Fibroblast of skin of left biceps (primary cell): Measurements from ENCODE around the gene ERC2.
A peak's percentile ranks its signal among the peaks of the same experiment; 100 is the strongest.
"Not testable (repeated sequence)": the region's sequence is repeated elsewhere in the genome, so short reads cannot be mapped to it uniquely, and the experiment has no call there.

Experiments
- DNase-seq, 2 experiments: peaks; one replicate each; pipeline ENCODE4 v3.0.0-alpha.2; 2013; ENCODE audit warnings: low read depth in 2 of 2

Gene ERC2

GRCh38 chr3:55525436-55525835, 942.8 kb downstream of the ERC2 start:
- no peak for DNase-seq

DNA sequence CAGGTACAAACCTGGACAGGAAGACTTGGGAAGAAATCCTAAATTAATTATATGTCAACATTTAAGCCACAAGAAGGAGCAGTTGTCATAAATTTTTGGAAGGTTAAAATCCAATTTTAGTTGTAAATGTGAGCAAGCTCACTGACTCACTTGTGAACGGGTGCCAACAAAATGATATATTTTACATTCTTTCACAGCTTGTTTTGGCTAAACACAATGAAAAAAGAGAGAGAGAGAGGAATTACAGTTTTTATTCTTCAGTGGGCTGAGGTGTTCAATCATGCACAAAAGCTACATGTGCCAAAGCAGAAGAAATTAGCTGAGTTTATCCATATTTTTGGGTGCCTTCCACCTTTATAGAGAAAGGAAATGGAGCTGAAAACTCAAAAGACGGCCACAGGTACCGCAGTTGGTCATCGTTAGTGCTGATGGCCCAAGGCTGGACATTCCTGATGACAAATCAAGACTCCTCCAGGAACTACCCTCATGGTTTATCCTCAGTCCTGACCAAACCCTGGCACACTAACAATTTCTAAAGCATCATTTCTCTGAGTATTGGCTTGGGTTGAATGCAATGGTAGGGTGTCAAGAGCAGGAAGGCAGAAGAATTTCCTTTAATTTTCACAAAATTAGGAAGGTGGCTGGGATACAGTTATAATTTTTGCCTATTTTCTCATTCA, 943.6 kb downstream of the ERC2 start:
- DNase-seq: peak; percentile 68 to 78

GRCh38 chr3:55523471-55523870, 944.8 kb downstream of the ERC2 start:
- no peak for DNase-seq

GRCh38 chr3:55521738-55522421, 946.4 kb downstream of the ERC2 start:
- DNase-seq: peak; percentile 69 to 72

DNA sequence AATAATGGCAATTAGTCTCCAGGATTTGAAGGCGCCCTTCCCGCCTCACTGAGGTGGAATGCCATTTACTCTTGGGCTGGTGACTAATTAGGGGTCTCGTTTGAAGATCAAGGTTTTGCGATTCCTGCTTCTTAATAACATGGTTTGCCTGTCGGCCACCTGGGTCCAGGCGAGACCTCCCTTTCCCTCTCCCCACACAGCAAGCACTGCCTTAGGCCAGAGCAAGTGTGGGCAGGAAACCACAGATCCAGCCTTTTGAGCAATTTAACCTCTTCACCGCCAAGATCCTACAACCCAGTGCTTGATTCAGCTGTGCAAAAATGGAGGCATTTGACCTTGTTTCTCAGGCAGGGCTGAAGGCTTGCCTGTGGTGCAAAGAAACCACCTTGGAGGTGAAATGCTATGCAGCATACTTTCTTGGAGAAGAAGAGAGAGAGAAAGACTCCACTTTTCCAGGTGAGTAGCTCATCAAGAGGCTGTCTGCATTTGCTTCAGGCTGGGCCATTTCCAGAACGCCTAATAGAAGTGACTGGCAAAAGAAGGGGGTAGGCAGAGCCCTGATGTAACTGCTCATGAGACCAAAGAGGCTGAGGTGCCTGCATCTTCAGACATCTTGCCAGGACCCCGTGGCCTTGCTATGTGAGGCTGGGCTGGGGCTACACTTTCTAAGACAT, 947.1 kb downstream of the ERC2 start:
- DNase-seq: no peak

- no peak for DNase-seq
These were observed 949.2 kb downstream of the ERC2 start for GRCh38 chr3:55519019-55519418.

DNA sequence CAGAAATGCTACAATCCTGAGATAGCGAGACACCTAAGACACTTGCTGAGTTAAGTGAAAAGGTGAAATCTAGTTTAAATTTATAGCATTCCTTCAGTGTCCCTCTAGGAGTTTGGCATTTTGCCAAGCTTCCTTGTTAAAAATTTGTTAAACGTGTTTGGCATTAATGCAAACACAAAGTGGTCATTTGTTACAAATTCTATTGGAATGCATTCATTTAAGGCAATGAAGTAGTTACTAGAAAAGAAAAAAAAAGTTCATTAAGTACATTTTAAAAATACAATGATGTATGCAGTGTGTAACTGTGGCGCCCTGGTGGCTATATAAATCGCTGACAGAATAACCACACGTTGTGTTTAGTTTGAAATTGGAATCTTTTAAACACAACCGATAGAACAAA, 949.8 kb downstream of the ERC2 start:
- peak; percentile 36 to 58 for DNase-seq

DNA sequence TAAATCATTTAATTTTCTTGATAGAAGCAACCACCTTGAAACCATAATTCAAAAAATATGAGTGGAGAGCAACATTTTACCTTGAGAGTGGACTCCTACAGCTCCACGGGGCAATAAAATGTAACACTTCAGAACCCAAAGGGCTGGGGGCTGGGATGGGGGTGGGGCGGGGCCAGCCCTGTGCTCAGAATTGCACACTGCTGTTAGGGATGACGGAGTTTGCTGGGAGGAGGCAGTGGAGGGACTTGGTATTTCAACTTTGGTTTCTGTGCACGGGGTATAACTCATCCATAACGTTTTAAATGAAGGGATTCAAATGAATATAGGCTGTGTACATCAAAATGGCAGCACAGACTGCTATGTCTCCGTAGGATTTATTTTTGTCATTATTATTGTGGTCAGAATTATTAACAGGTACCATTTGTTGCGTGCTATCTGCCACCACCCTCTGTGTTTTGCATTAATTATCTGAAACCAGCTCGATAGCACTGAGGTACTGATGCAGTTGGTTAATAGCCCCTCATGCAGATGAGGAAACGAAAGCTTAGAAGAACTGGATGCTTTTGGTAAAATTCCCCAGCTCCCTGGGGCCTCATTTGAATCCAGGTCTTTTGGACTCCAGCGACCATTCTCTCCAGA, 951.8 kb downstream of the ERC2 start:
- no peak for DNase-seq

DNA sequence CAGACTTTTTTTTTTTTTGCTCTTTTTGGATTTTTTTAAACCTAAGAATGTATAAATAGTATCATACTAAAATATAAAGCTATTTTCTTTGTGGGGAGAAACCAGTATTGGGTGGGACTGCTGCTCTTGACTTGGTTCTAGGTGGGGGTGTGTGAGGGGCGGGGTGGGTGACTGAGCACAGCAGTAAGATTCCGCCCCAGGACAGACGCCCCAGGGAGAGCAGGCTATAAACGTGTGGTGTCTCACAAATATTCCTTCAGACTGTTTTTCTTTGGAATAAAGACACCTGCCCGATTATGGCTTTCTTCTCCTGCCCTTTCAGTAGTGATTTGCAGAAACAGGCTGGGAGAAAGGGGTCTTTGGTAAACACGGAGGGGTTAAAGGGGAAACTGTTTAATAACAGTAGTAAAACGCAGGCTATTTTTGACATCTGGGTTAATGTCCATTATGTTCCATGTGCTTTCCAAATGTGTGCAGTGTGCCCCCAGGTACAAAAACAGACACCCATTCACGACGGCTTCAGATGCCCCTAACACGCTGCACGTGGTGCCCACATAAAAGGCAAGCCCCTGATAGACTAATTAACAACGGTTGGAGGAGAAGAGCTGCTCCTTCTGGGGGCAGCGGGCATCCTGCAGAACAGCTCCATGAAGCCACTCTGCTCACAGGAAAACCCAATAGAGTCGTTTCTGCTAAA, 952.6 kb downstream of the ERC2 start:
- DNase-seq: no peak

GRCh38 chr3:55514962-55515361, 953.3 kb downstream of the ERC2 start:
- no peak for DNase-seq

DNA sequence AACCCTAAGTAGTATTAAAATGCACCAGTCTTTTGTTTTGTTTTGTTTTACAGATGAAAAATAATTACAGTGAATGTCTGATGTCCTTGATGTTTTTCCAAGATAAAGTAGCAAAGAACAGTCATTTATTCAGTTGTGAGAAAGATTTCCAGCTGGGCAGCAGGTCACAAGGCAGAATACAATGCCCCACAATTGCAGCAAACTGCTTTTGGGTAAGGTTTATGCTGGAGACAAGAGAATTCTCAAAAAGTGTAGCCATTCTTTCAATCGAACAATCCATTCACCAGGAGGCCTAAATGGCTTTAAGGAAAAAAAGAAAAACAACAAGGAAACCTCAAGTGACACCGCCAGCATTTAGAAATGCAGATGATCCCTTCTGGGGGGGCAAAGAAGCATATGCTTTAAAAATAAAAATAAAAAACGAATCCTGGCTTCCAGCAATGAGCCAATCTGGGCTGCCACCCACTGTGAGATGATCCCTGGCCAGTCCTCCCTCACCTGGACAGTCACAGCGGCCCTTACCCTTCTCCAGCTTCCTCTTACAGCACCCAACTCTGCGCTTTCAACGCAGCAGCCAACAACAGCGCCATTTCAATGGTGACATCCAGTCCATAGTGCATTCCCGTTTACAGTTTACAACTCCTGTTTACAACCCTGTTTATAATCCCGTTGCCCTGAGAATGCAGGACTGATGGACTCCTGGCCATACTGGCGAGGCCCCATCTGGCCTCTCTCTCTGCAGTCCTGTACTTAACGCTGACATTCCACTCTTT, 955.5 kb downstream of the ERC2 start:
- no peak for DNase-seq

GRCh38 chr3:55511895-55512570, 956.2 kb downstream of the ERC2 start:
- peak; percentile 52 to 53 for DNase-seq

- no peak for DNase-seq
These were observed 959.9 kb downstream of the ERC2 start for GRCh38 chr3:55508335-55508734.

DNA sequence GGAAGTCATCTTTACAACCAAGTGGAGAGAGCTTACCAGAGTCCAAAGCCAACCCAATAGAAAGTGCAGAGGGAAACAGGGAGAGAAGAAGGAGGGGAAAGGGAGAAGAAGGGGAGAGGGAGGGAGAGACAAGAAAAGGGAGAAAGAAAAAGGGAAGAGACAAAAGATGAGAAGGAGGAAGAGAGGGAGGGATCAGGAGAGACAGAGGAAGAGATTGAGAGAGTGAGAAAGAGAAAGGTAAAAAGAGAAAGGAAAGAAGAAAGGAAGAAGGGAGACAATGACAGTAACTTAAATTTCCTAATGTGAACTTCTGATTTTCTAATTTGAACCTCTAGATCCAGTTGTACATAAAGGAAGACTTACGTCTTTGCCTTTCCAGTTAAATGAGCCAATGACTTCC, 960.5 kb downstream of the ERC2 start:
- no peak for DNase-seq

- DNase-seq: no peak
These were observed 962.5 kb downstream of the ERC2 start for GRCh38 chr3:55505776-55506175.

- DNase-seq: not testable (repeated sequence)
These were observed 963.2 kb downstream of the ERC2 start for GRCh38 chr3:55505102-55505501.

- no peak for DNase-seq
These were observed 966.4 kb downstream of the ERC2 start for GRCh38 chr3:55501905-55502304.

GRCh38 chr3:55500555-55501330, 967.5 kb downstream of the ERC2 start:
- DNase-seq: no peak

- DNase-seq: no peak
These were observed 969.7 kb downstream of the ERC2 start for GRCh38 chr3:55498520-55498919.

DNA sequence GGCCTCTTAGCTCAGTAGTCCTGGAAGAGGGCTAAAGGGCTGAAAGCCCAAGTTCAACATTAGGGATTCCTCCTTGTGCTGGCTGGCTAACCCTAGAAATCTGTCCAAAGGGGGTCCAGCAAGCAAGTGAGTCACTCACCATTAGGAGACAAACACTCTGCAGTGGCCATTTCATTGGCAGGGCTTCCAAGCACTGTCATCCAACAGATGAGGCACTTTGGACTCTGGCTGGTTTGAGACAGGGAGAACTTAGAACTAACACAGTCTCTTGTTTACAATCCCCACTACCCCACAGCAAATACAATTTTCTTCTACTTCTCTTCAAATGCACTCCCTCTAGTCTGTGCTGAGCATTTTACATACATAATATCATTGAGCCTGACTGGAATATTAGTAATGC, 971.0 kb downstream of the ERC2 start:
- no peak for DNase-seq
